Measurements from ENCODE around the gene MAST3.
A peak's percentile ranks its signal among the peaks of the same experiment; 100 is the strongest.

Gene MAST3

GRCh38 chr19:18097217-18097992 is at the start of gene MAST3:
MAST3 (plus strand) TSS chr19:18097778; CDS start chr19:18097793, 15 bp downstream.
- TF ChIP-seq POLR2A (IDR thresholded peaks at IDR 0.05; ENCODE audit: low read depth, low read length), result peak; percentile 13; the same call in 1 of the 2 replicates
- DNase-seq (ENCODE audit: insufficient read length, low spot score), result peak; percentile 96
- FAIRE-seq, result no peak

GRCh38 chr19:18049385-18049784 is 48.2 kb upstream of the MAST3 start:
- TF ChIP-seq POLR2A (IDR thresholded peaks at IDR 0.05; ENCODE audit: low read depth, low read length), result no peak
- FAIRE-seq (no peak), DNase-seq (ENCODE audit: insufficient read length, low spot score) (no peak)

GRCh38 chr19:18051887-18052286 is 45.7 kb upstream of the MAST3 start:
- DNase-seq (ENCODE audit: insufficient read length, low spot score) (no peak), FAIRE-seq (no peak)
- no peak for TF ChIP-seq POLR2A (IDR thresholded peaks at IDR 0.05; ENCODE audit: low read depth, low read length)

- FAIRE-seq, result no peak
- TF ChIP-seq POLR2A (IDR thresholded peaks at IDR 0.05; ENCODE audit: low read depth, low read length), result no peak
- DNase-seq (ENCODE audit: insufficient read length, low spot score), result no peak
Measured at GRCh38 chr19:18053576-18054219, 43.9 kb upstream of the MAST3 start.

- no peak for FAIRE-seq
- DNase-seq (ENCODE audit: insufficient read length, low spot score), result no peak
- no peak for TF ChIP-seq POLR2A (IDR thresholded peaks at IDR 0.05; ENCODE audit: low read depth, low read length)
Measured at GRCh38 chr19:18055967-18056366, 41.6 kb upstream of the MAST3 start.

- DNase-seq (ENCODE audit: insufficient read length, low spot score) (no peak), FAIRE-seq (no peak)
Measured at GRCh38 chr19:18057557-18057956, 40.0 kb upstream of the MAST3 start.

GRCh38 chr19:18058208-18059009 is 39.2 kb upstream of the MAST3 start:
- FAIRE-seq (no peak), DNase-seq (ENCODE audit: insufficient read length, low spot score) (peak; percentile 80)
- TF ChIP-seq POLR2A (IDR thresholded peaks at IDR 0.05; ENCODE audit: low read depth, low read length), result no peak

More at GRCh38 chr19:18057557-18057956, 40.0 kb upstream of the MAST3 start:
- TF ChIP-seq POLR2A (IDR thresholded peaks at IDR 0.05; ENCODE audit: low read depth, low read length), result no peak

- no peak for TF ChIP-seq POLR2A (IDR thresholded peaks at IDR 0.05; ENCODE audit: low read depth, low read length)
- DNase-seq (ENCODE audit: insufficient read length, low spot score), result no peak
- no peak for FAIRE-seq
Measured at GRCh38 chr19:18059297-18059696, 38.3 kb upstream of the MAST3 start.

GRCh38 chr19:18059902-18060301 is 37.7 kb upstream of the MAST3 start:
- no peak for DNase-seq (ENCODE audit: insufficient read length, low spot score)
- FAIRE-seq, result no peak
- no peak for TF ChIP-seq POLR2A (IDR thresholded peaks at IDR 0.05; ENCODE audit: low read depth, low read length)

- DNase-seq (ENCODE audit: insufficient read length, low spot score), result no peak
- no peak for TF ChIP-seq POLR2A (IDR thresholded peaks at IDR 0.05; ENCODE audit: low read depth, low read length)
- no peak for FAIRE-seq
Measured at GRCh38 chr19:18060472-18060871, 37.1 kb upstream of the MAST3 start.

GRCh38 chr19:18062028-18062427 is 35.5 kb upstream of the MAST3 start:
- TF ChIP-seq POLR2A (IDR thresholded peaks at IDR 0.05; ENCODE audit: low read depth, low read length), result no peak
- FAIRE-seq, result no peak
- no peak for DNase-seq (ENCODE audit: insufficient read length, low spot score)

GRCh38 chr19:18063463-18063862 is 34.1 kb upstream of the MAST3 start:
- FAIRE-seq (no peak), DNase-seq (ENCODE audit: insufficient read length, low spot score) (no peak)
- TF ChIP-seq POLR2A (IDR thresholded peaks at IDR 0.05; ENCODE audit: low read depth, low read length), result no peak

- no peak for TF ChIP-seq POLR2A (IDR thresholded peaks at IDR 0.05; ENCODE audit: low read depth, low read length)
- DNase-seq (ENCODE audit: insufficient read length, low spot score) (no peak), FAIRE-seq (no peak)
Measured at GRCh38 chr19:18065173-18065495, 32.4 kb upstream of the MAST3 start.

GRCh38 chr19:18068395-18068794 is 29.2 kb upstream of the MAST3 start:
- no peak for FAIRE-seq

More at GRCh38 chr19:18068395-18068794, 29.2 kb upstream of the MAST3 start:
- TF ChIP-seq POLR2A (IDR thresholded peaks at IDR 0.05; ENCODE audit: low read depth, low read length), result no peak
- DNase-seq (ENCODE audit: insufficient read length, low spot score), result no peak

All from H54 (cell line).